GM12878 (cell line): ENCODE results near the gene SYCP2. TPM values are rescaled to one million over a fixed set of nuclear protein-coding genes. Genes with fewer than 3 reads are reported as not detected.
A peak's percentile ranks its signal among the peaks of the same experiment; 100 is the strongest.

Experiments used
- ATAC-seq: fragments of 200-7000 bp; cut with Tn5 transposase; 3 replicates; pipeline ENCODE4 v1.9.1; 2020; ENCODE audit warnings: mild to moderate bottlenecking, moderate library complexity
- BruUV-seq: library from RNA; stranded (reverse); fragments of 400-500 nt; replicated peaks from 2 replicates; lab custom pipeline; 2021; lab: Mats Ljungman, UMichigan
- CTCF ChIA-PET: fragments of 300-600 bp; sonication (Branson Sonifier 250); formaldehyde crosslinking; extraction: SDS; loops from one replicate; lab custom pipeline; 2021; ENCODE audit warnings: inconsistent platforms; lab: Yijun Ruan, JAX
- POLR2A ChIA-PET: fragments of 350-600 bp; formaldehyde crosslinking; extraction: SDS; loops from one replicate; lab custom pipeline; 2021; ENCODE audit warnings: inconsistent platforms; lab: Charles Lee
- RAD21 ChIA-PET: fragments of 300-600 bp; sonication (Branson Sonifier 250); formaldehyde crosslinking; loops from one replicate; lab custom pipeline; 2023; ENCODE audit warnings: antibody characterized with exemption; ENCODE audit not compliant: unreplicated experiment; lab: Charles Lee
- SMC1A ChIA-PET: fragments of 300-600 bp; sonication (Branson Sonifier 250); formaldehyde crosslinking; loops from one replicate; lab custom pipeline; 2023; ENCODE audit not compliant: unreplicated experiment, uncharacterized antibody; lab: Charles Lee
- DNase-seq: peaks from one replicate; pipeline ENCODE4 v3.0.0-alpha.2; 2011; ENCODE audit warnings: low read depth, low spot score
- FAIRE-seq: peaks from 3 replicates; lab custom pipeline; 2011; peaks lifted over from hg19 to GRCh38; lab: Jason Lieb, UNC
- H2AFZ ChIP-seq: 2 replicates; pipeline ENCODE4 v1.6.0; 2011; ENCODE audit warnings: low read depth, low read length, control low read depth; ENCODE audit not compliant: control insufficient read depth
- H3K27ac ChIP-seq: 2 replicates; pipeline ENCODE4 v1.5.1; 2011; ENCODE audit warnings: control low read depth; ENCODE audit not compliant: control insufficient read depth, insufficient read depth
- H3K27me3 ChIP-seq, 2 experiments: replicated peaks in 1 of 2; 2 replicates each; pipeline versions ENCODE4 v1.6.0 to v1.6.1; 2011; ENCODE audit warnings: low read length in 1 of 2; ENCODE audit not compliant: control insufficient read depth in 2 of 2, insufficient read depth in 2 of 2
- H3K36me3 ChIP-seq, 2 experiments: 2 replicates each; pipeline ENCODE4 v1.5.1; 2011; ENCODE audit warnings: low read length in 1 of 2; ENCODE audit not compliant: control insufficient read depth in 2 of 2, insufficient read depth in 2 of 2
- H3K4me1 ChIP-seq: 2 replicates; pipeline ENCODE4 v1.6.1; 2011; ENCODE audit warnings: mild to moderate bottlenecking, low read length, moderate library complexity, mixed read lengths; ENCODE audit not compliant: control insufficient read depth, insufficient read depth
- H3K4me2 ChIP-seq: 2 replicates; pipeline ENCODE4 v1.6.0; 2011; ENCODE audit warnings: control low read depth; ENCODE audit not compliant: control insufficient read depth, insufficient read depth
- H3K4me3 ChIP-seq: fragments of 200-600 bp; sonication (generic); 2 replicates; pipeline ENCODE4 v1.5.1; 2016
- H3K79me2 ChIP-seq: 2 replicates; pipeline ENCODE4 v1.6.0; 2011; ENCODE audit warnings: low read length; ENCODE audit not compliant: control insufficient read depth, insufficient read depth
- H3K9ac ChIP-seq: 2 replicates; pipeline ENCODE4 v1.8.0; 2011; ENCODE audit warnings: low read length, control low read depth, mixed read lengths; ENCODE audit not compliant: control insufficient read depth, insufficient read depth
- H3K9me3 ChIP-seq: replicated peaks from 3 replicates; pipeline ENCODE4 v1.5.1; 2011; ENCODE audit warnings: mild to moderate bottlenecking, low read length; ENCODE audit not compliant: control insufficient read depth, insufficient read depth
- H4K20me1 ChIP-seq: 2 replicates; pipeline ENCODE4 v1.6.0; 2011; ENCODE audit not compliant: control insufficient read depth, insufficient read depth
- ASH2L ChIP-seq: fragments of 300-600, 200-600 bp; sonication (generic); IDR thresholded peaks from 2 replicates; pipeline ENCODE4 v1.6.1; 2017; ENCODE audit warnings: low read depth, mild to moderate bottlenecking, borderline replicate concordance
- ATF2 ChIP-seq: IDR thresholded peaks from 2 replicates; pipeline ENCODE4 v1.6.1; 2012; ENCODE audit warnings: low read length, inconsistent platforms
- BCL11A ChIP-seq: IDR thresholded peaks from 2 replicates; pipeline ENCODE4 v1.6.1; 2011; ENCODE audit warnings: low read depth, low read length
- CBFB ChIP-seq: IDR thresholded peaks from 2 replicates; pipeline ENCODE4 v1.6.1; 2016; ENCODE audit warnings: antibody characterized with exemption, low read depth
- CREB1 ChIP-seq: IDR thresholded peaks from 2 replicates; pipeline ENCODE4 v1.6.1; 2012; ENCODE audit warnings: low read depth, mild to moderate bottlenecking, inconsistent platforms
- IRF4 ChIP-seq: IDR thresholded peaks from 2 replicates; pipeline ENCODE4 v1.6.1; 2011; ENCODE audit warnings: low read depth, low read length
- IRF5 ChIP-seq: fragments of 450-650 bp; IDR thresholded peaks from 2 replicates; pipeline ENCODE4 v1.6.1; 2017; ENCODE audit warnings: borderline replicate concordance
- JUNB ChIP-seq: IDR thresholded peaks from 2 replicates; pipeline ENCODE4 v1.6.1; 2016; ENCODE audit warnings: antibody characterized with exemption, mild to moderate bottlenecking
- NR2C2 ChIP-seq: IDR thresholded peaks from 2 replicates; pipeline ENCODE4 v1.6.1; 2011; ENCODE audit warnings: borderline replicate concordance, low read depth; ENCODE audit not compliant: control insufficient read depth, insufficient read length
- RB1 ChIP-seq: fragments of 450-650 bp; formaldehyde crosslinking; IDR thresholded peaks from 2 replicates; pipeline ENCODE4 v1.6.1; 2017; ENCODE audit warnings: mild to moderate bottlenecking, borderline replicate concordance
- SMAD5 ChIP-seq: IDR thresholded peaks from 2 replicates; pipeline ENCODE4 v1.6.1; 2016; ENCODE audit warnings: antibody characterized with exemption, low read depth
- SRF ChIP-seq, 2 experiments: IDR thresholded peaks; 2 replicates each; pipeline ENCODE4 v1.6.1; 2011; ENCODE audit warnings: low read depth in 2 of 2, low read length in 2 of 2, mild to moderate bottlenecking in 1 of 2, moderate library complexity in 1 of 2
- SUPT20H ChIP-seq: IDR thresholded peaks from 2 replicates; pipeline ENCODE4 v1.6.1; 2011; ENCODE audit warnings: low read depth, mild to moderate bottlenecking, low read length, moderate library complexity, borderline replicate concordance; ENCODE audit not compliant: control insufficient read depth
- ZBTB11 ChIP-seq: fragments of 450-650 bp; formaldehyde crosslinking; IDR thresholded peaks from 2 replicates; pipeline ENCODE4 v1.5.0; 2022; ENCODE audit warnings: mild to moderate bottlenecking, missing genetic modification characterization
- ZNF207 ChIP-seq: fragments of 450-650 bp; IDR thresholded peaks from 2 replicates; pipeline ENCODE4 v1.6.1; 2014; ENCODE audit warnings: antibody characterized with exemption, mild to moderate bottlenecking, borderline replicate concordance
- ZNF274 ChIP-seq: IDR thresholded peaks from one replicate; pipeline ENCODE4 v1.8.0; 2011; ENCODE audit not compliant: insufficient read length, insufficient read depth
- WGBS: methylation state at CpG from one replicate; pipeline ENCODE4 v1.1.6; 2016; ENCODE audit warnings: low lambda C conversion rate; ENCODE audit not compliant: insufficient replicate concordance, insufficient coverage; ENCODE audit errors: missing lambda C conversion rate; 5-methylcytosine and 5-hydroxymethylcytosine counted together
- in situ Hi-C: fragments of 300-500 bp; cut with MboI; formaldehyde crosslinking; loops from 9 replicates; pipeline ENCODE4 v1.14.3; 2018; ENCODE audit warnings: mixed read lengths
- intact Hi-C: fragments of 100-400 bp; cut with micrococcal nuclease; formaldehyde crosslinking; loops from one replicate; pipeline ENCODE4 v1.14.2; 2022; ENCODE audit not compliant: unreplicated experiment
- polyA plus RNA-seq, 11 experiments: library from polyadenylated mRNA; depleted of rRNA in 4 of 11; unstranded in 6 of 11; stranded (reverse) in 5 of 11; fragments of >200 nt; fragmentation: Nextera tagmentation in 4 of 11; fragmentation: Illumina TruSeq in 1 of 11; extraction: Ambion mirVana in 4 of 11; extraction: Trizol in 1 of 11; gene quantifications; 1 replicate in 1 of 11; 2 replicates in 10 of 11; pipeline versions ENCODE4 v1.2.1 to v1.2.3, GENCODE V29; 2011 to 2016; ENCODE audit warnings: inconsistent platforms in 2 of 11, missing spikeins in 2 of 11, low read depth in 1 of 11
- total RNA-seq, 4 experiments: library from RNA; depleted of rRNA in 3 of 4; stranded (reverse); fragments of >200 nt in 3 of 4; fragmentation: Illumina TruSeq in 1 of 4; extraction: Trizol in 1 of 4; gene quantifications; 2 replicates each; pipeline versions ENCODE4 v1.2.1 to v1.2.3, GENCODE V29; 2013 to 2021

Gene SYCP2
- total and polyA plus RNA-seq, 10 of the 15 experiments (the other 5 are each of a cell fraction or from before 2014, with no cell fraction given) = 0.01 to 0.18 (median 0.09) TPM; not detected in 2

DNA sequence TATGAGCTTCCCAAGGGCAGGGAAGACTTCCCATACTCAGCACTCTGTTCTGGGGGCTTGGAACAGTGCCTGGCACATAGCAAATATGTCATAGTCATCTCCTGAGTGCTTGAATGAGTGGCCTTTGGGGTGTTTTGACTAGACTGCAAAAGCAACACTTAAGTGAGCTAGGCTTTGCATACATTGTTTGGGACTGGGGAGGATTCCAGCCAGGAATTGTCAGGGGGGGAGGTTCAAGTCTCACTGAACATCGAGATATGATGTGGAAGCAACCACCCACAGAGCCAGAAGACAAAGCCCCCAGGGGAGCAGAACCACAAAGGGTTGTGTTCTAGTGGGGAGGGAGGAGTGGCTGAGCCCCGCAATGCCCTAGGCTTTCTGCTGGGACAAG lies 98.4 kb downstream of the SYCP2 start:
- SMC1A ChIA-PET = interaction anchor here (1.2 to 6.6 kb wide), 2 partner anchors 13 to 15 kb away, joined by 4 to 56 read pairs; no protein-coding TSS in a partner anchor
- TF ChIP-seq ZNF274 = no peak
- TF ChIP-seq SUPT20H = no peak
- TF ChIP-seq CREB1 = no peak
- TF ChIP-seq IRF4 = peak; percentile 74; the same call in 1 of the 2 replicates
- TF ChIP-seq NR2C2 = no peak
- 0 out of 4 replicates have a peak, but pooled peaks of 1 of the 2 experiments have one; percentile 14 for TF ChIP-seq SRF (IDR thresholded peaks at IDR 0.05; ENCODE audit: low read depth in 2 of 2, low read length in 2 of 2)
- TF ChIP-seq ATF2 = no peak
- TF ChIP-seq SMAD5 = no peak
- no peak for TF ChIP-seq RB1
- TF ChIP-seq BCL11A = peak; percentile 76
- TF ChIP-seq IRF5 = no peak
- no peak for TF ChIP-seq ZBTB11 (CRISPR knock-in tag)
- peak; percentile 79 for TF ChIP-seq JUNB
- no peak for TF ChIP-seq ASH2L
- no peak for TF ChIP-seq ZNF207
- no peak for TF ChIP-seq CBFB
- no peaks in the 10 kb centered on the region for H4K20me1 ChIP-seq
- no peaks in the 10 kb centered on the region for H3K79me2 ChIP-seq
- H3K4me2 ChIP-seq = no peak overlapping the region
- RAD21 ChIA-PET = no interaction called here
- in situ Hi-C loops = no loop called here
- no peaks in the 10 kb centered on the region for H3K9me3 ChIP-seq
- H3K9ac ChIP-seq = no peak overlapping the region
- POLR2A ChIA-PET = no interaction called here
- intact Hi-C loops = no loop called here
- ATAC-seq (no peak), DNase-seq (no peak), FAIRE-seq (no peak)
- H3K4me3 ChIP-seq = no peak overlapping the region
- H3K27ac ChIP-seq = no peak overlapping the region
- BruUV-seq = no TSS peak
- H2AFZ ChIP-seq = no peak overlapping the region
- CTCF ChIA-PET = interaction anchor here (1.5 to 10.5 kb wide), 2 partner anchors 15 to 51 kb away, joined by 5 to 70 read pairs; no protein-coding TSS in a partner anchor
- peaks cover 20% of the 10 kb centered on the region for H3K4me1 ChIP-seq
- H3K36me3 ChIP-seq = no peaks in the 10 kb centered on the region
- H3K27me3 ChIP-seq = no peaks in the 10 kb centered on the region; a peak in 1 of 4 replicates
- whole genome bisulfite sequencing = 50% methylated on average over 2 of the region's 2 CpGs
